ENCODE results near the gene FLYWCH2.
"Not testable (repeated sequence)": the region's sequence is repeated elsewhere in the genome, so short reads cannot be mapped to it uniquely, and the experiment has no call there.

Gene FLYWCH2

DNA sequence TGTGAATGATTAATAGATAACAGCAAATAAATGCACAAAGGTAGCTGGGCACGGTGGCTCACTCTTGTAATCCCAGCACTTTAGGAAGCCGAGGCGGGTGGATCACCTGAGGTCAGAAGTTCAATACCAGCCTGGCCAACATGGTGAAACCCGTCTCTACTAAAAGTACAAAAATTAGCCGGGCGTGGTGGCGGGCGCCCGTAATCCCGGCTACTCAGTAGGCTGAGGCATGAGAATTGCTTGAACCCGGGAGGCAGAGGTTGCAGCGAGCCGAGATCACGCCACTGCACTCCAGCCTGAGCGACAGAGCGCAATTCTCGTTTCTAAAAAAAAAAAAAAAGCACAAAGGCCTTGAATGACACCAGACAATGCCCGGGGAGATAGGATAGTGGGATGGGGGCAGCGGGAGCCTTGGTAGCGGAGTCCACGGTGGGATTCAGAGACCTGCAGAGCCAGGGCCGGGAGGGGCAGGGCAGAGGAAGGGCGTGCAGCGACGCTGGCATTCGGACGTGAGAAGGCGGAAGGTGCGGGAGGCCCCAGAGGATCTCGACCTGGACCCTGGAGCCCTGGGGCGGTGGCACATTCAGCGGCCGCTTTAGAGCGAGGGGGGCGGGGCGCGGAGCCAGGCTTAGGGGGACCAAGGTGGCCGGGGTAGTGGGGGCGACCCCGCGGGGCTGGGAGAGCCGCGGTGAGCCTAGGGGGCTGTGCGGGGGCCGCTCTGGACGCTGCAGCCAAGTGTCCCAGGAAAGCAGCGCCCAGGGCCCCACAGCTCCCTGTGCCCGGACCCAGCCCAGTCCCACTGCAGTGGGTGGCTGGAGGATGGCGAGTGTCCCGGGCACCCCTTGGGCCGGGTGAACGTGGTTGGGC, 999 bp upstream of the FLYWCH2 start:
- peak; percentile 18 to 29 for DNase-seq (ENCODE audit: low read depth in 2 of 2)

DNA sequence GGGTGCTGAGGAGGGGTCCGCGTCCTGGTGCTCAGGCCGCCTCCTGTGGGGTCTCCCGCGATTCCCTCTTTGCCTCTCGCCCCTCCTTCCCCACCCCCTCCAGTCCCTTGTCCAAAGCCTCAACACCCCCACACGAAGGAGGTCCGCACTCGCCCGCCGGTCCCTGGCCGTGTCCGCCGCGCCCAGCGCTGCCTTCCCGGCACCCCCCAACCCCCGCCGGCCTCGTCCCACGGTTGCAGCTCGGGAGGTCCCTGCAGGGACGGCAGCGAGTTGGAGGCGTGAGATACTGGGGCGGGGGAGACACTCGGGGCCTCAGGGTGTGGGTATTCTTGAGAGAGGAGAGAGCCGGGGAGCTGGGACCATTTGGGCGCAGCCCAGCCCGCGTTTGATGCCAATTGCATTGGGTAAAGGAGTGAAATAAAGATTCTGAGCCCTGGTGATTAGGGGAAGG, 468 bp downstream of the FLYWCH2 start:
- no peak for DNase-seq (ENCODE audit: low read depth in 2 of 2)

DNA sequence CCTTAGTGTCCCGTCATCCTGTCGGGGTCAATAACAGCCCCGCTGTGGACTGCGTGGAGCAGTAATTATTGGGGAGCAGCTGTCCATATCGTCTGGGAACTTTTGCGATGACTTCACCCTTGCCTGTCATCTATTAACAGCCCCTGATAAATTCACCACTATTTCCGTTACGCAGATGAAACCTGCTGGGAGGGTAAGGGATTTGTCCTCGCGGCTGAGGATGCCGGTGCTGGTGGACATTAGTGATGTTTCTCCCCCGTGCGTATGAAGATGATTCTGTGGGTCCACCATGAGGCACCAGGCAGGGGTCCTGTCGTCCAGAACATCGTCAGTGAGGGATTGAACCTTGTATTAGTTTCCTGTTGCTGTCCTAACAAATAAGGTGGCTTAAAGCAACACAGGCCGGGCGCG, 1.0 kb downstream of the FLYWCH2 start:
- DNase-seq (ENCODE audit: low read depth in 2 of 2) = no peak

DNA sequence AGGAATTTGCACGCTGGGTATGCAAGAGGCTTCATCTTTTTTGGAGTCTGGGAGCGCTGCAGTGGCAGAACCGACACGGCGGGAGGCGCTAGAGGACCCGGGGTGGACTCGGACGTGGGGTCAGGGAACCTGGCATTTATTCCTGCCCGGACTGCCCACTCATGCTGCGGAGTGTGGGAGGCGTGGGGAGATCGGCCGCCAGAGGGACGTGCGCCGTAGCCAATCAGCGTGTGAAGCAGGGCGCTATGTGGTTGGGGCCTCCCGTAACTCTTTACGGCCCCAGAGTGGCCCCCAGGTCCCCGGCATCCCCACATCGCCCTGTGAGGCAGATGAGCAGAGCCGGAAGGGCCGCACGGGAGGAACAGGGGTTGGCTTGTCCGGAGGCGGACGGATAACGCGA, 11.2 kb downstream of the FLYWCH2 start:
- DNase-seq (ENCODE audit: low read depth in 2 of 2) = no peak

DNA sequence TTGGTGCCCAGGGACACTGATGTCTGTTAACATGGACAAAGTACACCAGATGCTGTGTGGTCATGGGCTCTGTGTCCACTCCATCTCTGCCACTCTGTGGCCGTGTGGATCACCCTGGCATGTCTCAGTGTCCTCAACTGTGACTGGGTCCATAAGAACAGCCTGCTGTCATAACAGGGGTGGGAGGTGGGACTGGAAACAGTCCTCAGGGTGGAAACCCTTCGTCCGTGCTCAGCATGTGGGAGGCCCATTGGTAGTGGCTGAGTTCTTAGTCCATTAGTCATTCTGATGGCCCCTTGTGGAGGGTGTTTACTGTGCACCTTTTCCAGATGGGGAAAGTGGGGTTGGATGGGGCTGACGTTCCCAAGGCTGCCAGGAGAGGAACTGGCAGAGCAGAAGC, 12.8 kb downstream of the FLYWCH2 start:
- DNase-seq (ENCODE audit: low read depth in 2 of 2) = no peak

DNA sequence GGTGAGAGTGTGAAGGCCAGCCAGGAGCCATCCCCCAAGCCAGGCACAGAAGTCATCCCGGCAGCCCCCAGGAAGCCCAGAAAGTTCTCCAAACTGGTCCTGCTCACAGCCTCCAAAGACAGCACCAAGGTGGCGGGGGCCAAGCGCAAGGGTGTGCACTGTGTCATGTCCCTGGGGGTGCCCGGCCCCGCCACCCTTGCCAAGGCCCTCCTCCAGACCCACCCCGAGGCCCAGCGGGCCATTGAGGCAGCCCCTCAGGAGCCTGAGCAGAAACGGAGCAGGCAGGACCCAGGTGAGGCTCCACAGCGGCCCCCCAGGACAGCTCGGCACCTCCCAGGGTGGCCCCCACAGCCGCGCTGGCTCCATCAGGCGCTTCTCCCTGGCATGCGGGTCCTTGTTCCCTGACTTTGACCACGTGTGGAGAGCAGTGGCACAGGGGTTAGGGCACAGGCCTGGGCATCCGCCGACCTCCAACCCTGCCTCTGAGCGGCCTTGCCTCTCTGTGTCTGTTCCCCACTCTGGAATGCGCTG, 13.5 kb downstream of the FLYWCH2 start:
- no peak for DNase-seq (ENCODE audit: low read depth in 2 of 2)

DNA sequence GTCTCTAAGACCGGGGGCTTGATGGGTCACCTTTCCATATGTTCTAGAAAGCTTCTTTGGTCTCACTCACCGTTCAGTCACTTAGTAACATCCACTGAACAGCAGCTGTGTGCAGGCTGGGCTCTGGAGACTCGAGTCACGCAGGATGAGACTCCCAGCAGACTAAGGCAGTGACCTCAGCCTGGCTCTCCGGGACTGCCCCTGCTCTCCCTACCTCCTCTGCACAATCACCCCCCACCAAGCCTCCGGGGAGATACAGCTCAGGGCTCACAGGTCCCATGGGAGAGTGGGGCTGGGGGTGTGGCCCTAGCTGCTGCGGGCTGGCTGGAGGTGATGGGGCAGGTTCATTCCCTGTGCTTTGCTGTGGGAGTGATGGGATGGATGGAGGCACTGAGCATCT, 14.1 kb downstream of the FLYWCH2 start:
- DNase-seq (ENCODE audit: low read depth in 2 of 2) = no peak

DNA sequence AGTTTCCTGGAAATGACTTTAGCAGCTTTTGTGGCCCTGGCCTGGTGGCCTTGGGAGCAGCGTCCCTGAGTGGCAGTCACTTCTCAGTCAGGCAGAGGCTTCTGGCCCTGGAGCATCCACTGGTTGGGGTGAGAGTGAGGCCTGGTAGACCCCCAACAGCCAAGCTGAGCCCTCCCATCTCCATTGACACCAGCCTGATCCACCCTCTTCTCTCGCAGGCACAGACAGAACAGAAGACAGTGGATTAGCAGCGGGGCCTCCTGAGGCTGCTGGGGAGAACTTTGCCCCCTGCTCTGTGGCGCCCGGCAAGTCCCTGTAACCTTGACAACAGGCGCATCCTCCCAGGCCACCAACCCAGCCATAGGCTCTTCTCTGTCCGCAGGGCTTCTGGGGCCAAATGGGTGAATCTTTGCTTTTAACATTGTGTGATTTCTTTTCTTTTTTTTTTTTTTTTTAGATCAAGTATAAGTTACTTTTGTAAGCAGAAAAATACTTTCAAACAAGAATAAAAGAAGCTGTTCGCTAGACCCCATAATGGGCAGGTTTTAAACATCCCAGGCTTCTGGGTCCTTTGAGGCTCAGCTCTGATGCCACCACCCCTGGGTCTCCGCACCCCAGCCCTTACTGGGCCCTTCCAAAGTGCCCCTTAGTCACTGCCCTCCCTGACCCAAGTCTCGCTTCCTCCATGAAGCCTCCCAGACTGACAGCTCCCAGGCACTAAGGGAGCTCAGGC, 16.0 kb downstream of the FLYWCH2 start:
- DNase-seq (ENCODE audit: low read depth in 2 of 2) = no peak

DNA sequence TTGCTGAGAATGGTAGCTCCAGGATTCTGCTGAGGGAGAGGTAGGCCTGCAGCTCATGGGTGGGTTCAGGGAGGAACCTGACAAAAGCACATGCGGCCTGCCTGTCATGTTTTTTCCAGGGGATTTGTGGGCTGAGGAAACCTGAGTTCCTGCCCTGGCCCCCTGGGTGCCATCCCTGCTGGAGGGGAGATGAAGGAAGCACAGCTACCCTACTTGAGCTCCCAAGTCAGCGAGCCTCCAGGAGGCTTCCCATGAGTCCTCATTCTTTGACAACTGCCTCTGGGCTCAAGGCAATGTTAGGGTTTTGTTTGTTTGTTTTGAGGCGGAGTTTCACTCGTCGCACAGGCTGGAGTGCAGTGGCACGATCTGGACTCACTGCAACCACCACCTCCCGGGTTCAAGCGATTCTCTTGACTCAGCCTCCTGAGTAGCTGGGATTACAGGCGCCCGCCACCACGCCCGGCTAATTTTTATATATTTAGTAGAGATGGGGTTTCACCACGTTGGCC, 16.6 kb downstream of the FLYWCH2 start:
- no peak for DNase-seq (ENCODE audit: low read depth in 2 of 2)

DNA sequence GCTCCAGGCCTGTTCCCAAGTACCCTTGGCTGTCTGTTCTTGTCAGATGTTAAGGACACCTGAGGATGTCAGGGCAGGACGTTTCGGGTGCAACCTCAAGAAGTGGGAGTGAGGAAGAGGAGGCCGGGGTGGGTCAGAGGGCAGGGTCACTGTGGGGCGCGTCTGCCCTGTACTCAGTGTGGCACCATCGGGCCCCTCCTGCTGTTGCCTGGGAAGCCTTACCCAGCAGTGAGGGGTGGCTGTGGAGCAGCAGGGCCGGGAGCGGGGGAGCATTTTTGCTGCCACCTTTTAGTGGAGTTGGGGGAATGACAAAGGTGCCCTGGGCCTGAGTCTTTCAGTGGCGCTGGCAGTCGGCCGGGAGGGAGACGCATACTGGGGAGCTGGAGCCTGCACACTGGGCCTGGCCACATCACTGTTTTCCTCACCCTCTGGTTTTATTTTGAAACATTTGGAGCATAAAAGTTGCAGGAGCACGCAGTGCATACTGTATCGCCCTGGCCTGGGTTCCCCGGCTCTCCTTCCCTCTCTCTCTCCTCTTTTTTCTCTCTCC, 17.6 kb downstream of the FLYWCH2 start:
- no peak for DNase-seq (ENCODE audit: low read depth in 2 of 2)

DNA sequence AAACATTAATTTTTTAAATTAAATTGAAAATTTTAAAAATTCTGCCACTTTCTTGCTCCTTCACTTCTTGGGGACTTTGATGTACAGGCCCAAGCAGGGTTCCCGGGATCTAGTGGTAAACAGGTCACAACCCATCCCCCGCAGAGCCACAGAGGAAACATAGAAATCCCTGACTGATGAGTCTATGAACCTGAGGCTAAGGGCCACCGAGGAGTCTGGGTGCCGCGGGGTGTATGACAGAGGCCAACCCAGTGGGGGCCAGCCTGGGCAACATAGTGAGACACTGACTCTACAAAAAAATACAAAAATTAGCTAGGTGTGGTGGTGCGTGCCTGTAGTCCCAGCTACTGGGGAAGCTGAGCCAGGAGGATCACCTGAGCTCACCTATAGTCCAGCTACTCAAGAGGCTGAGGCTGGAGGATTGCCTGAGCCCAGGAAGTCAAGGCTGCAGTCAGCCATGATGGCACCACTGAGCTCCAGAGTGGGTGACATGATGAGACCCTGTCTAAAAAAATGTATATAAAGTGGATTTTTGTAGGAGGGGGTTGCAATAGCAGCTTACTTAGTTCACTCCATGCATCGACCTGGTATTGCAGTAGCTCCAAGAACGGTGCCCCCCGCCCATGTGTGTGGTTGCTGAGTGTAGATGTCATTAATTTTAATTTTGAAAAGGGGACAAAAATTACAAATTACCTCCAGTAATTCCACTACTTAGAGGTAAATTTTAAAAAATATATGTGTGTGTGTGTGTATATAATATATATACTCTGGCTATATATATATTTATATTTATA, 19.5 kb downstream of the FLYWCH2 start:
- DNase-seq (ENCODE audit: low read depth in 2 of 2) = no peak

DNA sequence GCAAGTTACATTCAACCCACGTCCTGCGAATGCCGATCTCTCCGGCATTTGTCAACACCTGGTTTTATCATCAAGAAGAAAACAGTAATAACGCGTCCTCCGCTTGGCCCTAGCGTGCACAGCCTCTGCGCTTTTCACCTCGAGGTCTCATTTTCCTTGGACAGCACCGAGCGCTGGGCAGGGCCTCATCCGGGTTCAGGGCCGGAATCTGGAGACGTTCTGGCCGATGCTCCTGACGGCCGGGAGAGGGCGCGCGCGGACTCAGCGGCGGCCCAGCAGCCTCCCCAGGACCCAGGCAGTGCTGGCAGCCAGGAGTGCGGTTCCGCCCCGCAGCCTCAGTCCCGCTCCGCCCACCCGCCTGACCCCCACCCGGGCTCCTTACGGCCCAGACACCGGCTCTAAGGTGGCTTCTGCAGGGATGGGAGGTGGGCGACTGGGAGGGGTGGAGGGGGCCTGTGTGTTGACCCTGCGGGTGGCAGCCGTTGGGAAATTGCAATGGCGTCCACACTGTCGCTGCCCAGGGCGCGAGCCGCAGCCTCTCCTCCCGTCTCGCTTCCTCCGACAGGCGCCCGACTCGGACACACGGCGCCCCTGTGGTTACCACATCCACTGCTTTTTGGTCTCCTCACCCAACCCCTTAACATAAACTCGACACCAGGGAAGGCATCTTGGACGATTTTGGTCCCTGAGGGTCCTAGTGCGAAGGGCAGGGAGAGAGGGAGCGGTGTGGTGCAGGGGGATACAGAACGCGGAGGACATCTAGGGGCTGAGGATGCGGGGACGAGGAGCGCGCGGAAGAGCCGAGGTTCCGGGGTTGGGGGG, 21.3 kb downstream of the FLYWCH2 start:
- peak; percentile 69 to 73 for DNase-seq (ENCODE audit: low read depth in 2 of 2)

DNA sequence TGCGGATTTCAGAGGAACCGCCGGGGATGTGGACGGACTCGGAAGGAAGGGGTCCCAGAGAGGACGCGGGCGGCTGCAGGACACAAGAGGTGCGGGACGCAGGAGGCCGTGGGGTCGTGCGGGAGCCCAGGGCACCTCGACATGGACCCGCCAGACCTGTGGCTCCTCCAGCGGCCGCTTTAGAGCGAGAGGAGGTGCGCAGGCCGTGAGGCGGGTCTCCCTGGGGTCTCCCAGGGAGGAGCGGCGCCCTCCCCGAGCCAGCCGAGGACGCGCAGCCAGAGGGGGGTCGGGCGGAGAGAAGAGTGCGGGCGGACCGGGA, 21.9 kb downstream of the FLYWCH2 start:
- no peak for DNase-seq (ENCODE audit: low read depth in 2 of 2)

DNA sequence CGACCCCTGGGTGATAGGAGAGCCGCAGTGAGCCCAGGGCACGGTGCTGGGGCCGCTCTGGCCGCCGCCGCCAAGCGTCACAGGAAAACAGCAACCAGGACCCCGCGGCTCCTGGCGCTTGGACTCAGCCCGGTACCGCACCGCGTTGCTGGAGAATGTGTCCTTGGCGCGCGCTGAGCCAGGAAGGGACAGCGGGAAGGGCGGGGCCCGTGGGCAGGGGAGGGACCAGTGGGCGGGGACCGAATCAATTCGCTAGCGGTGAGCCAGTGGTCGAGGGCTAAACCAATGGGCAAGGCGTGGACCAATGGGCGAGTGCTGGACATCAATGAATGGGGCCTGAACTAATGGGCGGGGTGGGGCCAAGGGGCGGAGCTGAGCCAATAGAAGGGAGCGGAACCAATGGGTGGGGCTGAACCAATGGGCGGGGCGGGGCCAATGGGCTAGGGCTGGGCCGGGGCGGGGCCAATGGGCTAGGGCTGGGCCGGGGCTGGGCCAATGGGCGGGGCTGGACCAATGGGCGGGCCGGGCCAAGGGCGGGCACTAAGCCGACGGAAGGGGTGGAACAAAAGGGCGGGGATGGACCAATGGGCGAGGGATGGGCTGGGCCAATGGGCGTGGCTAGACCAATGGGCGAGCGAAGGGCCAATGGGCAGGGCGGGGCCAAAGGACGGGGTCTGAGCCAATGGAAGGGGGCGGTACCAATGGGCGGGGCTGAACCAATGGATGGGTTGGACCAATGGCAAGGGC, 22.4 kb downstream of the FLYWCH2 start:
- peak; percentile 99 for DNase-seq (ENCODE audit: low read depth in 2 of 2)

DNA sequence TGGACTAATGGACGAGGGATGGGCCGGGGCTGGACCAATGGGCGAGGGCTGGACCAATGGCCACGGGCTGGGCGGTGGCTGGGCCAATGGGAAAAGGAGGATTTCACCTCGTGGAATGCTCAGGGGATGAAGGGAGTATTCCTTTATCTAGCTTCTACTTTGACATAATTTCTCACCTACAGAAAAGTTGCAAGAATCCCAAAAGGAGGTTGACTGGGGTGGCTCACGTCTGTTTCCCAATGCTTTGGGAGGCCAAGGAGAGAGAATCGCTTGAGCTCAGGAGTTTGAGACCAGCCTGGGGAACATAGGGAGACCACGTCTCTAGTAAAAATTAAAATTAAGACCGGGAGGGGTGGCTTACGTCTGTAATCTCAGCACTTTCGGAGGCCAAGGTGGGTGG, 23.0 kb downstream of the FLYWCH2 start:
- DNase-seq (ENCODE audit: low read depth in 2 of 2) = no peak

DNA sequence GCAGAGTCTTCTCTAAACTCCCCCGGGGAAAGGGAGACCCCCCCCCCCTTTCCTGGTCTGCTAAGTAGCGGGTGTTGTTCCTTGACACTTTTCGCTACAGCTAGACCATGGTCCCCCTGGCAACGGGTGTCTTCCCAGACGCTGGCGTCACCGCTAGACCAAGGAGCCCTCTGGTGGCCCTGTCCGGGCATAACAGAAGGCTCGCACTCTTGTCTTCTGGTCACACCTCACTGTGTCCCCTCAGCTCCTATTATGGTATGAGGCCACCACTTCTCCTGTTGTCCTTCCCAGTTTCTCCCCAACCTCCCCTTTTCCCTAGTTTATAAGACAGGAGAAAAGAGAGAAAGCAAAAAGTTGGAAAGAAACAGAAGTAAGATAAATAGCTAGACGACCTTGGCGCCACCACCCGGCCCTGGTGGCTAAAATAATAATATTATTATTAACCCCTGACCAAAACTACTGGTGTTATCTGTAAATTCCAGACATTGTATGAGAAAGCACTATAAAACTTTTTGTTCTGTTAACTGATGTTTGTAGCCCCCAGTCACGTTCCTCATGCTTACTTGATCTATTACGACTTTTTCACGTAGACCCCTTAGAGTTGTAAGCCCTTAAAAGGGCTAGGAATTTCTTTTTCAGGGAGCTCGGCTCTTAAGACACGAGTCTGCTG, 24.2 kb downstream of the FLYWCH2 start:
- DNase-seq (ENCODE audit: low read depth in 2 of 2) = not testable (repeated sequence)

DNA sequence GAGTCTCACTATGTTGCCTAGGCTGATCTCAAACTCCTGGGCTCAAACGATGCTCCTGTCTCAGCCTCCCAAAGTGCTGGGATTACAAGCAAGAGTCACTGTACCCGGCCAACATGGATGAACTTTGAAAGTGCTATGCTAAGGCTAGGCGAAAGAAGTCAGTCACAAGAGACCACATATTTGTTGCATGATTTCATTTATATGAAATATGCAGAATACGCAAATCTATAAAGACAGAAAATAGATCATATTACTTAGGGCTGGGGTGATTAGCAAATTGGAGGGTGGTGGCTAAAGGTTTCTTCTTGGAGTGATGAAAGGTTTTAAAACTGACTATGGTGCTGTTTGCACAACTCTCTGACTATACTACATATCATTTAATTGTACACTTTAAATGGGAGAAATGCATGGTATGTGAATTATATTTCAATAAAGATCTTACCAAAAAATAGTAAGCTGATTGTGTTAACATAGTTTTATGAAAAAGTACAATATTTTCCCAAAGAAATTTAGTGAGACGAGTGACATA, 27.5 kb downstream of the FLYWCH2 start:
- no peak for DNase-seq (ENCODE audit: low read depth in 2 of 2)

DNA sequence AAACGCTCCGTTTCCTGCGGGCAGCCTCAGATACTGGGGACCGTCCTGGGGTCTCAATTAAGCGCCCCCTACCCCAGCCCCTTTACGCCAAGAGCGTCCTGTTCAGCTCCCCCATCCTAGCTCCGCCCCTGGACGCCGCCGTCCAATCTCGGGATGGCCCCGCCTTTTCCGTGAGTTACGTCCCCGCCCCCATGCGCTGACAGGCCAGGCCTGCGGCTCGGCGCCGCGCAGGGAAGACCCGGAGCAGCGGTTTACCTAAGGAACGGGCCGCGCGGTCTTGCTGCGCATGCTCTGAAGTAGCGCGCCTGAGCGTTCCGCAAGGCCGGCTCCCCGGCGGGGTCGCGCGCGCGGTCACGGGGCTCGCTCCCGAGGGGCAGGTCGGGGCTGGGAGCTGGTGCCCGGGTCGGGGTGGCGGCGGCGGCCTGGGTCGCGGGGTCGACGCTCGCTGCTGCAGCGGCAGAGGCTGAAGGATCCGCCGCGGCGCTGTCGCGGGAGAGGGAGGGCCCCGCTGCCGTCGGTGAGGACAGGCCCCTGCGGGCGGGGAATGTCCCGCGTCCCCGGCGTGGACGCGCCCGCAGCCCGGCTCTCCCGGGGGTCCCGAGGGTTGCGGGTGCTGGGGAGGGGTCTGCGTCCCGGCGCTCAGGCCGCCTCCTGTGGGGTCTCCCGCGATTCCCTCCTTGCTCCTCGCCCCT, 28.8 kb downstream of the FLYWCH2 start, which contains the start of gene FLYWCH1:
FLYWCH1 (plus strand) TSS at position 294 of the 692 bp plus-strand sequence. CDS start 17,755 bp downstream, outside the sequence.
- DNase-seq (ENCODE audit: low read depth in 2 of 2) = peak; percentile 99

Measured in stimulated activated CD4-positive, alpha-beta T cell treated with anti-CD3 and anti-CD28 coated beads, Interleukin-4, amount 100 ng/mL, for 48 hours (primary cell).